ENCODE data around the gene CRYL1.

CRYL1 gene

DNA sequence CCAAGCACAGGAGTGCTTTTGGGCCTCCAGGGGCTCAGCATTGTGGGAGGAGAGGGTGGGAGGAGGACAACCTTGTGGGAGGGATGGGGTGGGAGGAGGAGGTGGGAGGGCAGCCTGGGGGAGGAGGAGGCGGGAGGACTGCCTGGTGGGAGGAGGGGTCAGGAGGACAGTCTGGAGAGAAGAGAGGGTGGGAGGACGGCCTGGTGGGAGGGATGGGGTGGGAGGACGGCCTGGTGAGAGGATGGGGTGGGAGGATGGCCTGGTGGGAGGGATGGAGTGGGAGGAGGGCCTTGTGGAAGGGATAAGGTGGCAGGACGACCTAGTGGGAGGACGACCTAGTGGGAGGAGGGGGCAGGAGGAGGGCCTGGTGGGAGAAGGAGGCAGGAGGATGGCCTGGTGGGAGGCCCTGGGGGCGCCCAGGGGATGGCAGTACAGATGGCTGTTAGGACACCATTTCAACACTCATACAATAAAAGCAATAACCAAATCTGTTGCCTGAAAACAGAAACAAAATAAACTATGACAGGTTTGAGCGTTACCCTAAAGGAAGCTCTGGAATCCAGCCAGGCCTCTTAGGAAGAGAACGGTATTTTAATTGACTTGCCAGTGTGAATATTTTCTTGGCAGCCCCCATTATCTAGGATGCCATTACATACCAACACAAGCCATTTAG is 63.7 kb downstream of the CRYL1 start:
- H3K4me3 ChIP-seq (ENCODE audit: low read length), result no peak overlapping the region
- TF ChIP-seq, protein P1, sequence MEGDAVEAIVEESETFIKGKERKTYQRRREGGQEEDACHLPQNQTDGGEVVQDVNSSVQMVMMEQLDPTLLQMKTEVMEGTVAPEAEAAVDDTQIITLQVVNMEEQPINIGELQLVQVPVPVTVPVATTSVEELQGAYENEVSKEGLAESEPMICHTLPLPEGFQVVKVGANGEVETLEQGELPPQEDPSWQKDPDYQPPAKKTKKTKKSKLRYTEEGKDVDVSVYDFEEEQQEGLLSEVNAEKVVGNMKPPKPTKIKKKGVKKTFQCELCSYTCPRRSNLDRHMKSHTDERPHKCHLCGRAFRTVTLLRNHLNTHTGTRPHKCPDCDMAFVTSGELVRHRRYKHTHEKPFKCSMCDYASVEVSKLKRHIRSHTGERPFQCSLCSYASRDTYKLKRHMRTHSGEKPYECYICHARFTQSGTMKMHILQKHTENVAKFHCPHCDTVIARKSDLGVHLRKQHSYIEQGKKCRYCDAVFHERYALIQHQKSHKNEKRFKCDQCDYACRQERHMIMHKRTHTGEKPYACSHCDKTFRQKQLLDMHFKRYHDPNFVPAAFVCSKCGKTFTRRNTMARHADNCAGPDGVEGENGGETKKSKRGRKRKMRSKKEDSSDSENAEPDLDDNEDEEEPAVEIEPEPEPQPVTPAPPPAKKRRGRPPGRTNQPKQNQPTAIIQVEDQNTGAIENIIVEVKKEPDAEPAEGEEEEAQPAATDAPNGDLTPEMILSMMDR (IDR thresholded peaks at IDR 0.05; ENCODE audit: insufficient read depth, low read depth, low read length, missing control alignments), result no peak
- DNase-seq (ENCODE audit: low read depth), result no peak

DNA sequence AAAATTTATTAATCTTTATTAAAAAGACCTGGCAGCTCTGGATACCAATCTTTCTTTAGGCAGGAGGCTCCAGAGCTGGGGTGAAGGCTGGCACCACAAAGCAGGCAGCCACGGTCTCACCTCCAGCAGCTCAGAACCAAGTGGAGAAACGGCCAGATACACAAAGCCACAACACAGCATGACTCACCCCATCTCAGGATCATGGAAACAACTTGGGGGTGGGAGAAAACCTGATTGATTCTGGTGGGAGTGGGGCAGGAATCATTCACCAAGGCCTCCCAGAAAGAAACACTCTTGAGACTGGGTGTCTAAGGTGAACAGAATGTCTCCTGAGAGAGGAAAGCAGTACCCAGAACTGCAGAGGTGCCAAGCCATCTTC is 64.2 kb downstream of the CRYL1 start:
- TF ChIP-seq, protein P1 (IDR thresholded peaks at IDR 0.05; ENCODE audit: insufficient read depth, low read depth, low read length, missing control alignments), result no peak
- no peak overlapping the region for H3K4me3 ChIP-seq (ENCODE audit: low read length)
- DNase-seq (ENCODE audit: low read depth), result peak; percentile 43

DNA sequence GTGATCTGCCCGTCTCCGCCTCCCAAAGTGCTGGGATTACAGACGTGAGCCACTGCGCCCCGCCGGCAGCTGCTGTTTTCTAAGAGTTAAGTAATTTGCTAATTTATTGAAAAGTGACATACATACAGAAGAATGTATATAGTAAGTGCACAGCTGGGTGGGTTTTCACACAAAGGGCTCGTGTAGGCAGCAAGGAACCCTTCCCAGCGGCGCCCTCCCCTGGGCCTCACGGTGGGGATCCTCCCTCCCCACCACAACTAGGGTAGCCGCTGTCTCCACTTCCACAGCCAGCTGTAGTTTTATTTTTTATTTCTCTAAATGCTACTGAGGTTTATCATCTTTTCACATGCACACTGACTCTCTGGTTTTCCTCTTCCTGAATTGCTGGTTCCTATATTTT is 64.9 kb downstream of the CRYL1 start:
- DNase-seq (ENCODE audit: low read depth), result no peak
- TF ChIP-seq, protein P1 (IDR thresholded peaks at IDR 0.05; ENCODE audit: insufficient read depth, low read depth, low read length, missing control alignments), result no peak
- no peak overlapping the region for H3K4me3 ChIP-seq (ENCODE audit: low read length)

DNA sequence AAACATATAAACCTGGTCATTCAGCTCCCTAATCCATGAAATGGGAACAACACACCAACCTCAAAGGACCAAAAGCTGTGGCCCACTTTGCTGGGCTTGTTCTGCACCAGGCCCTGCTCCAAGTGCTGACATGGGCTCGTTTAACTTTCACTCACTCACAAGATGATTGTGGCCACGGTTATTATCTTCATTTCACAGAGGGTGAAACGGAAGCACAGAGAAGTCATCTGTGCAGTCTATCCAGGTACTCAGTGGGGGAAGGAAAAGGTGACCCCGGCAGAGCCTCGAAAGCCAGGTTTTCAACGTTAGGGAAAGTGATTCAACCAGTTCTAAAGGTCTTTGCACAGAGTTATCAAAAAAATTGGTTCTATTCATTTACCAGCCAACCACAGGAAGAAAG is 68.0 kb downstream of the CRYL1 start:
- H3K4me3 ChIP-seq (ENCODE audit: low read length), result no peak overlapping the region
- no peak for DNase-seq (ENCODE audit: low read depth)
- TF ChIP-seq, protein P1 (IDR thresholded peaks at IDR 0.05; ENCODE audit: insufficient read depth, low read depth, low read length, missing control alignments), result no peak

DNA sequence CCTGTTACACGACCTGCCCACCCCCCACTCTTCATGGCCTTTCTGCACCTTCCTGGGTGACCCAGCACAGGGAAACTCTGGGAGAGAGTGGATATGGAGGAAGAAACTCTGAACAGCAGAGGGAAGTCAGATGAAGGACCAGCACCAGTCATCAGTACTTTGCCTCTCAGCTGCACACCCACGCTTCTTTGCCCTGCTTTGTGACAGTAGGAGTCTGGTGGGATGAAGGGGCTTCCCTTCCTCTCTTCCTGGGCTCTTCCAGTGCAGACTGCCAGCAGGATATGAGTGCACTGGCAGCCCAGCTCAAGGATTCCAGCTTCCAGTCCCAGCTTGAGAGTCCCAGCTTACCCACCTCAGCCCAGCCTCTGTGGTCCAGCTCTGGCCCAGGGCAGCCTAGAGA is 68.9 kb downstream of the CRYL1 start:
- TF ChIP-seq, protein P1 (IDR thresholded peaks at IDR 0.05; ENCODE audit: insufficient read depth, low read depth, low read length, missing control alignments), result no peak
- DNase-seq (ENCODE audit: low read depth), result no peak

DNA sequence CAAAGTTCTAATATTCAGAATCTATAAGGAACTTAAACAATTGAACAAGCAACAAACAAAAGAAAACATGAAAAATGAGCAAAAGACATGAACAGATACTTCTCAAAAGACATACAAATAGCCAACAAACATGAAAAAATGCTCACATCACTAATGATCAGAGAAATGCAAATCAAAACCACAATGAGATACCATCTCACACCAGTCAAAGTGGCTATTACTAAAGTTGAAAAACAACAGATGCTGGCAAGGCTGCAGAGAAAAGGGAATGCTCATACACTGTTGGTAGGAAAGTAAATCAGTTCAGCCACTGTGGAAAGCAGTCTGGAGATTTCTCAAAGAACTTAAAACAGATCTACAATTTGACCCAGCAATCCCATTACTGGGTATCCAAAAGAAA is 74.3 kb downstream of the CRYL1 start:
- TF ChIP-seq, protein P1 (IDR thresholded peaks at IDR 0.05; ENCODE audit: insufficient read depth, low read depth, low read length, missing control alignments), result no peak
- no peak overlapping the region for H3K4me3 ChIP-seq (ENCODE audit: low read length)
- no peak for DNase-seq (ENCODE audit: low read depth)

More for the DNA sequence above, 68.9 kb downstream of the CRYL1 start:
- H3K4me3 ChIP-seq (ENCODE audit: low read length), result no peak overlapping the region

DNA sequence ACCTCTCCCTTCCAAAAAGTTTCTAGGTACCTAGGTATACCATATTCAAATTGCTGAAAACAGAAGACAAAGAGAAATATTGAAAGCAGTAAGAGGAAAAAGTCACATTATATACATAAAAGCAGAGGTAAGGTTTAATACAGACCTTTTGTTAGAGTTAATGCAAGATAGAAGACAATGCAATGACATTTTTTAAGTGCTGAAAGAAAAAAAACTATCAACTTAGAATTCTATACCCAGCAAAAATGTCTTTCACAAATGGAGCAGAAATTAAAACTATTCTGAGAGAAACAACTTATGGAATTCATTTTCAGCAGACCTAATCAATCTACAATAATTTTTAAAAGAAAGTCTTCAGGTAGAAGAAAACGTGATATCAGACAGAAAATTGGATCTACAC is 77.2 kb downstream of the CRYL1 start:
- H3K4me3 ChIP-seq (ENCODE audit: low read length), result no peak overlapping the region
- TF ChIP-seq, protein P1 (IDR thresholded peaks at IDR 0.05; ENCODE audit: insufficient read depth, low read depth, low read length, missing control alignments), result no peak
- no peak for DNase-seq (ENCODE audit: low read depth)

All from epithelial cell of esophagus (primary cell).